HL-60 (cell line): Measurements from ENCODE around the gene ZNHIT6.
"Not testable (repeated sequence)": the region's sequence is repeated elsewhere in the genome, so short reads cannot be mapped to it uniquely, and the experiment has no call there.

Experiments
- DNase-seq, 2 experiments: peaks; one replicate each; pipeline ENCODE4 v3.0.0-alpha.2; 2010 to 2020; ENCODE audit warnings: low read depth in 1 of 2, low spot score in 1 of 2
- H3K27ac ChIP-seq: fragments of 250-450 bp; sonication (Bioruptor Pico); replicated peaks from 2 replicates; pipeline ENCODE4 v1.5.1; 2020; ENCODE audit warnings: mild to moderate bottlenecking, moderate library complexity
- H3K27me3 ChIP-seq: fragments of 250-450 bp; sonication (Bioruptor Pico); 2 replicates; pipeline ENCODE4 v1.5.1; 2021; ENCODE audit warnings: mild to moderate bottlenecking, moderate library complexity; ENCODE audit not compliant: insufficient read depth, poor library complexity, severe bottlenecking
- H3K4me3 ChIP-seq: replicated peaks from 2 replicates; pipeline ENCODE4 v1.5.1; 2011; ENCODE audit warnings: mild to moderate bottlenecking, control low read depth, low read length; ENCODE audit not compliant: insufficient read depth
- CTCF ChIP-seq: IDR thresholded peaks from one replicate; pipeline ENCODE4 v1.5.1; 2011; ENCODE audit warnings: low read length, control low read depth, inconsistent platforms; ENCODE audit not compliant: insufficient read depth
- GABPA ChIP-seq: IDR thresholded peaks from 2 replicates; pipeline ENCODE4 v1.6.1; 2012; ENCODE audit warnings: low read depth
- POLR2AphosphoS5 ChIP-seq: IDR thresholded peaks from 2 replicates; pipeline ENCODE4 v1.6.1; 2012; ENCODE audit warnings: low read depth
- SPI1 ChIP-seq: IDR thresholded peaks from 2 replicates; pipeline ENCODE4 v1.6.1; 2012; ENCODE audit warnings: low read depth, mild to moderate bottlenecking, borderline replicate concordance
- TF ChIP-seq, protein P1 (sequence below): IDR thresholded peaks from 2 replicates; pipeline ENCODE4 v1.6.1; 2012; ENCODE audit warnings: low read depth; ENCODE audit not compliant: insufficient replicate concordance

Gene ZNHIT6

GRCh38 chr1:85718678-85719340 is 10.6 kb upstream of the ZNHIT6 start:
- Histone ChIP-seq H3K27me3 (no peaks in the 10 kb centered on the region), H3K4me3 (no peak overlapping the region), H3K27ac (no peak overlapping the region)
- TF ChIP-seq GABPA (no peak), CTCF (no peak), POLR2AphosphoS5 (no peak), SPI1 (no peak)
- TF ChIP-seq, protein P1, sequence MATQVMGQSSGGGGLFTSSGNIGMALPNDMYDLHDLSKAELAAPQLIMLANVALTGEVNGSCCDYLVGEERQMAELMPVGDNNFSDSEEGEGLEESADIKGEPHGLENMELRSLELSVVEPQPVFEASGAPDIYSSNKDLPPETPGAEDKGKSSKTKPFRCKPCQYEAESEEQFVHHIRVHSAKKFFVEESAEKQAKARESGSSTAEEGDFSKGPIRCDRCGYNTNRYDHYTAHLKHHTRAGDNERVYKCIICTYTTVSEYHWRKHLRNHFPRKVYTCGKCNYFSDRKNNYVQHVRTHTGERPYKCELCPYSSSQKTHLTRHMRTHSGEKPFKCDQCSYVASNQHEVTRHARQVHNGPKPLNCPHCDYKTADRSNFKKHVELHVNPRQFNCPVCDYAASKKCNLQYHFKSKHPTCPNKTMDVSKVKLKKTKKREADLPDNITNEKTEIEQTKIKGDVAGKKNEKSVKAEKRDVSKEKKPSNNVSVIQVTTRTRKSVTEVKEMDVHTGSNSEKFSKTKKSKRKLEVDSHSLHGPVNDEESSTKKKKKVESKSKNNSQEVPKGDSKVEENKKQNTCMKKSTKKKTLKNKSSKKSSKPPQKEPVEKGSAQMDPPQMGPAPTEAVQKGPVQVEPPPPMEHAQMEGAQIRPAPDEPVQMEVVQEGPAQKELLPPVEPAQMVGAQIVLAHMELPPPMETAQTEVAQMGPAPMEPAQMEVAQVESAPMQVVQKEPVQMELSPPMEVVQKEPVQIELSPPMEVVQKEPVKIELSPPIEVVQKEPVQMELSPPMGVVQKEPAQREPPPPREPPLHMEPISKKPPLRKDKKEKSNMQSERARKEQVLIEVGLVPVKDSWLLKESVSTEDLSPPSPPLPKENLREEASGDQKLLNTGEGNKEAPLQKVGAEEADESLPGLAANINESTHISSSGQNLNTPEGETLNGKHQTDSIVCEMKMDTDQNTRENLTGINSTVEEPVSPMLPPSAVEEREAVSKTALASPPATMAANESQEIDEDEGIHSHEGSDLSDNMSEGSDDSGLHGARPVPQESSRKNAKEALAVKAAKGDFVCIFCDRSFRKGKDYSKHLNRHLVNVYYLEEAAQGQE = no peak
- no peak for DNase-seq

GRCh38 chr1:85714418-85715114 is 6.3 kb upstream of the ZNHIT6 start:
- not testable (repeated sequence) for H3K4me3 ChIP-seq, DNase-seq, H3K27ac ChIP-seq, H3K27me3 ChIP-seq

- TF ChIP-seq POLR2AphosphoS5 (no peak), CTCF (no peak), SPI1 (no peak), GABPA (no peak)
- TF ChIP-seq, protein P1 = no peak
- Histone ChIP-seq H3K27me3 (no peaks in the 10 kb centered on the region), H3K4me3 (peak overlapping the region; percentile 84), H3K27ac (peak overlapping the region; percentile 65)
- DNase-seq = no peak
These were observed 595 bp upstream of the ZNHIT6 start for GRCh38 chr1:85708829-85709227.

DNA sequence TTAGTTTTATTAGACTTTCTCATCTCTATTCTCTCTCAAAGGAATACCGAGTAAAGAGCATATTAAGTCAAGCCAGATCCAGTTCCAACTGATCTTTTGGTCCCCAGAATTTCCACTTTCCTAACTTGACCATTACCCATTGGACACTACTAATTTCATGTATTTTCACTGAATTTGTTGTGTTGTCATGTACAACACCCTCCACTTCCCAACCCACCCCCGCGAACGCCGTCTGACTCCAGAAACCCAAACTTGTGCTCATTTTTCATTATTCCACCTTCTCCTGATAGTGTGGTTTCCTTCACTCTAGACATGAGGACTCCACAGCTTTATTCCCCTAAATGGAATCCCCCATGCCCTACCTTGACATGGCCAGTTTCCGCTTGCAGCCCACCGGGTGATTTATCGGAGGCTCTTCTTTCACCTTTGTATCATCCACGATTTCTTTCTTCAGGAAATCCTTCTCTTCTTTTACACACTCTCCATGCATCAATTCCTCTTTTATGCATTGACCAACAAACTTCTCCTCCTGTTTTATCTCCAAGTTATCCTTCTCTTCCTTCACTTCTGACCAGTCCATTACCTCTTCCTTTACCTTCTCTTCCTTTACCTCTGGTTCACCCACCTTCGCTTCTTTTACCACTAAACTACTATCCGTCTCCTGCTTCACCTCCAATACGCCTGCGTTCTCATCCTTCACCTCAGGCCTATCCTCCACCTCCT is 805 bp downstream of the ZNHIT6 start:
- Histone ChIP-seq H3K4me3 (peak overlapping the region; percentile 84), H3K27me3 (no peaks in the 10 kb centered on the region), H3K27ac (peak overlapping the region; percentile 65)
- TF ChIP-seq CTCF = no peak
- no peak for TF ChIP-seq POLR2AphosphoS5
- no peak for TF ChIP-seq GABPA
- TF ChIP-seq, protein P1 = no peak
- TF ChIP-seq SPI1 = no peak
- DNase-seq = no peak
